Peyer's patch (tissue), 4 donors: ENCODE data around the gene SYCN.

ENCODE experiments used
- CTCF ChIP-seq, 6 experiments: fragments of 450-650 bp in 4 of 6; fragments of 200-600 bp in 2 of 6; sonication (generic) in 1 of 6; IDR thresholded peaks; one replicate each; pipeline ENCODE4 v1.5.1; 2017 to 2019; ENCODE audit warnings: antibody characterized with exemption in 6 of 6, mild to moderate bottlenecking in 3 of 6, moderate library complexity in 1 of 6
- POLR2A ChIP-seq, 2 donors: fragments of 450-650 bp; IDR thresholded peaks; one replicate each; pipeline ENCODE4 v1.5.1; 2017; ENCODE audit warnings: antibody characterized with exemption in 2 of 2, mild to moderate bottlenecking in 2 of 2, moderate library complexity in 2 of 2

GRCh38 chr19:39251081-39251480 is 47.0 kb upstream of the SYCN start:
- TF ChIP-seq CTCF (IDR thresholded peaks at IDR 0.05) (no peak), POLR2A (IDR thresholded peaks at IDR 0.05) (no peak)
